Measurements from ENCODE around the gene TRIOBP.

The TRIOBP gene

DNA sequence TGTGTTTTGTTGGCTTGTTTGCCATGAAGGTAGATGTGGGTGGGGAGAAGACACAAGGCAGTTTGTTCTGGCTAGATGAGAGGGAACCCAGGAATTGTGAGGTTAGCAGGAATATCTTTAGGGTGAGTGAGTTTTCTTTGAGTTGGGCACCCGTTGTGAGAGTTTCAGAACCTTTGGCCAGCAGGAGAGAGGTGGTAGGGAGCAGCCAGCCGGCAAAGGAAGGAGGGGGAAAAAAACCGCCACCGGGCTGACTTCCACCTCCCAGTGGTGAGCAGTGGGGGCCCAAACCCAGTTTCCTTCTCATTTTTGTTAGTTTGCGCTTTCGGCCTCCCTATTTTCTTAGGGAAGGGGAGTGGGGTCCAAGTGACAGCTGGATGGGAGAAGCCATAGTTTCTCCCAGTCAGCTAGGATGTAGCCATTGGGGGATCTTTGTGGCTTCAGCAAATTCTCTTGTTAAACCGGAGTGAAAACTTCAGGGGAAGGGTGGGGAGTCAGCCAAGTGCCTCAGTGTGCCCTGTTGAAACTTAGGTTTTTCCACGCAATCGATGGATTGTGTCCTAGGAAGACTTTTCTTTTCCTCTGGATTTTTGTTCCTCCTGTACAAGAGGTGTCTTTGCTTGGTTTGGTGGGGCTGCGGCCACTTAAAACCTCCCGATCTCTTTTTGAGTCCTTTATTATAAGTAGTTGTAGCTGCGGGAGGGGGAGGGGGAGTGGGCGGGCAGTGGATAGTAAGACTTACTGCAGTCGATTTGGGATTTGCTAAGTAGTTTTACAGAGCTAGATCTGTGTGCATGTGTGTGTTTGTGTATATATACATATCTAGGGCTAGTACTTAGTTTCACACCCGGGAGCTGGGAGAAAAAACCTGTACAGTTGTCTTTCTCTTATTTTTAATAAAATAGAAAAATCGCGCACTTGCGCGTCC, 109.8 kb downstream of the TRIOBP start:
- DNase-seq (ENCODE audit: low read depth), result no peak

DNA sequence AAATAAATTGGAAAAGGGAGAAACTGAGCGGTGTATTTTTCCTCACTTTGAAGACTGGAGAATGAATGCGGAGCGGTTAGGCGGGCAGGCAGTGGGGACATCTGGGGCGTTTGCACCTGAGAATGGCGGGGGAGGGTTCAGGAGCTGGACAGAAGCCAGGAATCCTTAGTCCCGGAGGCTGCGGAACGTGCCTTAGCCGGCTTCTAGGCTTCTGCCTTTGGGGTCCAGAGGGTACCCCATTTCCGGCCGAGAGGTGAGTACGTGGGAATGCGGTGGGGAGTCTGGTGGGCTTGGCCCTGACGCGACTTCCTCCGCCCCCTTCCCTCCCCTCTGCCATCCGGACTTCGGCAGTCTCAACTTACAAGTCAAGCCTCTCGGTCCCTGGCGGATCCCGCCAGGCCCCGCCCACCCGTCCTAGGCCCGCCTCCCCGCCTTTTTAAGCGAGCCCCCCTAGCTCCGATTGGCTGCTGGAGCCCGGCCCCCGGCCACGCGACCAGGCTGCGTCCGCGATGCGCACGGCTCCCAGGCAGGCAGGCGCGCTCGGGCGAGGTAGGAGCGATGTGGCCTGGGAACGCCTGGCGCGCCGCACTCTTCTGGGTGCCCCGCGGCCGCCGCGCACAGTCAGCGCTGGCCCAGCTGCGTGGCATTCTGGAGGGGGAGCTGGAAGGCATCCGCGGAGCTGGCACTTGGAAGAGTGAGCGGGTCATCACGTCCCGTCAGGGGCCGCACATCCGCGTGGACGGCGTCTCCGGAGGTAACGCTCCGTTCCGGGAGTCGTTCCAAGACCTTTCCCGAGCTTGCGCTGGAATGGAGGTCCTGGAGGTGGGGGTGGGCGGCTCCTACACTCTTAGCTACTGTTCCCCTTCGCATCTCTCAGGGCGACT, 110.8 kb downstream of the TRIOBP start, which contains the start of gene GCAT:
Gene GCAT (plus strand): TSS at position 525 of the 884 bp plus-strand sequence. CDS start 34 bp downstream, at position 559.
- peak; percentile 80 for DNase-seq (ENCODE audit: low read depth)

DNA sequence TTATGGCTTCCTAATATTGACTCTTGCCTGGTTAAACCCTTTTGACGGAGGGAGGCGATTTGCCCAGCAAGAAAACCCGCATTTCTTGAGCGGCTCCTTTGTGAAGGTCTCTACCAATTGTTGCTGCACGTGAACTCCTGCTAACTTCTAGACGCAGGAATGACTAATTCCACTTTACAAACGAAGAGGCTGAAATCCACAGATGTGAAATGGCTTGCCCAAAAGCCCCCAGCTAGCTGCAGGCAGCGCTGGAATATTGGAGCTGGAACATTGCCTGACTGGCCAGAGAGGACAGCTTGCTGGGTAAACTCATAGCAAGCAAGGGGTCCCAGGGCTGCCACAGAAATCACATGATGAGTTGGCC, 111.4 kb downstream of the TRIOBP start:
- no peak for DNase-seq (ENCODE audit: low read depth)

DNA sequence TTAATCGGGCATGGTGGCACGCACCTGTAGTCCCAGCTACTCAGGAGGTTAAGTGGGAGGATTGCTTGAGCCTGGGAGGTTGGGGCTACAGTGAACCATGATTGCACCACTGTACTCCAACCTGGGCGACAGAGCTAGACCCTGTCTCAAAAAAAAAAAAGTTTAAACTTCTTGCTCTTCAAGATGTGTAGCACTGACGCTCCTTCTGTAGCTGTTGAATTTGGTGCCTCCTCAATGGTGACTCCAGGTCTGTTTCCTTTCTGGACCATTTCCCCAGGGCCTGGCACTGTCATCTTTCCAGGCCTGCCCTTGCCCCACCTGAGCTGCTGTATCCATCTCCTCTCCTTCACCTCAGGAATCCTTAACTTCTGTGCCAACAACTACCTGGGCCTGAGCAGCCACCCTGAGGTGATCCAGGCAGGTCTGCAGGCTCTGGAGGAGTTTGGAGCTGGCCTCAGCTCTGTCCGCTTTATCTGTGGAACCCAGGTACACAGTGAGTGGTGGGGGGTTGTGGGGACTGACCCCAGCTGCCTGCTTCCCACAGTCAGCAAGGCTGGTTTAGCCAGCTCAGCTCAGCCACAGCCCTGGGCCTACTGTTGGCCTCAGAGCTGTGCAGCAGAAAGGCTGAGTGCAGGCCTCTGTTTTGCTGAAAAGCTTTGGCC, 113.0 kb downstream of the TRIOBP start:
- no peak for DNase-seq (ENCODE audit: low read depth)

DNA sequence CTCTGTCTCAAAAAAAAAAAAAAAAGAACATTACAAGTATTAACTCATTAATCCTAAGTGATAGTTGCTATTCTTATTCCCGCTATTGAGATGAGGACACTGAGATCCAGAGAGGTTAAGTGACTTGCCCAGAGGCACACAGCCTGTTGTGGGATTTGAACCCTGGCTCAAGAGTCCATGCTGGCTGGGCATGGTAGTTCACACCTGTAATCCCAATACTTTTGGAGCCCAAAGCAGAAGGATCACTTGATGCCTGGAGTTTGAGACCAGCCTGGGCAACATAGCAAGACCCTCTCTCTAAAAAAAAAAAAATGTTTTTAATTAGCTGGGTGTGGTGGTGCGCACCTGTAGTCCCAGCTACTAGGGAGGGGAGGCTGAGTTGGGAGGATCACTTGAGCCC, 115.0 kb downstream of the TRIOBP start:
- DNase-seq (ENCODE audit: low read depth), result no peak

DNA sequence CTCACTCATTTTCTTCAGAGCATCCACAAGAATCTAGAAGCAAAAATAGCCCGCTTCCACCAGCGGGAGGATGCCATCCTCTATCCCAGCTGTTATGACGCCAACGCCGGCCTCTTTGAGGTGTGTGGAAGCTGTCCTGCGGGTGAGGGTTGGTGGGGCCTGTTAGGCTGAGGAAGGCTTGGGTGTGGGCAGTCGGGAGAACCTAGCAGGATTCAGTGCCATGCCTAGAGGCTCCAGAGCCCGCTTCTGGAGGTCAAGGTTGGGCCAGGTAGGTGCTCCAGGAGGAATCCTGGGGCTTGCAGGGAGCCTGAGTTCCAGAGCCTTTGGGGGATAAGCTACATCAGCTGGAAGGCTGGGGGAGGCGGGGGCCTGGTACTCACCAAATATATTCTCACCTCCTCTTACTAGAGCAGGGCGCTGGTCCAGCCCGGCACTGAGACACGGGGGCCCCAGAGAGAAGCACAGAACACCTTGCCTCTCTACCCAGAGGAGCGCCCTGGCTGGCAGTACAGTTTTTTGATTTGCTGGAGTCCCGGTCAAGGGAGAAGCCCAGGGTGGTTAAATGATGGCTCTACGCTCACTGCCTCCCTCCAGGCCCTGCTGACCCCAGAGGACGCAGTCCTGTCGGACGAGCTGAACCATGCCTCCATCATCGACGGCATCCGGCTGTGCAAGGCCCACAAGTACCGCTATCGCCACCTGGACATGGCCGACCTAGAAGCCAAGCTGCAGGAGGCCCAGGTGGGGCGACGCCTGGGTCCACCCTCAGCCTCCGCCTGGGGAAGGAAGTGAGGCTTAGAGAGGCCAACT, 116.2 kb downstream of the TRIOBP start:
- no peak for DNase-seq (ENCODE audit: low read depth)

DNA sequence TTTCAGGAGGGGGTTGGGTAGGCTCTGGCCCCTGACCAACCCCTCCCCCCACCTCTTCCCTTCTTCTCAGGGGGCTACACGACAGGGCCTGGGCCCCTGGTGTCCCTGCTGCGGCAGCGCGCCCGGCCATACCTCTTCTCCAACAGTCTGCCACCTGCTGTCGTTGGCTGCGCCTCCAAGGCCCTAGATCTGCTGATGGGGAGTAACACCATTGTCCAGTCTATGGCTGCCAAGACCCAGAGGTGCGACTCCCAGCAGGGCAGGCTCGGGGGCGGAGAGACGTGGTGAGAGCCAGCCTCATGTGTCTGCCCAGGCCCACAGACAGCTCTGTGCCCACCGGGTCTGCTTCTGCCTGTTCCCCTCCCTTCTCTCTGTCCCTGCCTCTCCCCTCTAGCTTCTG, 118.7 kb downstream of the TRIOBP start:
- no peak for DNase-seq (ENCODE audit: low read depth)

DNA sequence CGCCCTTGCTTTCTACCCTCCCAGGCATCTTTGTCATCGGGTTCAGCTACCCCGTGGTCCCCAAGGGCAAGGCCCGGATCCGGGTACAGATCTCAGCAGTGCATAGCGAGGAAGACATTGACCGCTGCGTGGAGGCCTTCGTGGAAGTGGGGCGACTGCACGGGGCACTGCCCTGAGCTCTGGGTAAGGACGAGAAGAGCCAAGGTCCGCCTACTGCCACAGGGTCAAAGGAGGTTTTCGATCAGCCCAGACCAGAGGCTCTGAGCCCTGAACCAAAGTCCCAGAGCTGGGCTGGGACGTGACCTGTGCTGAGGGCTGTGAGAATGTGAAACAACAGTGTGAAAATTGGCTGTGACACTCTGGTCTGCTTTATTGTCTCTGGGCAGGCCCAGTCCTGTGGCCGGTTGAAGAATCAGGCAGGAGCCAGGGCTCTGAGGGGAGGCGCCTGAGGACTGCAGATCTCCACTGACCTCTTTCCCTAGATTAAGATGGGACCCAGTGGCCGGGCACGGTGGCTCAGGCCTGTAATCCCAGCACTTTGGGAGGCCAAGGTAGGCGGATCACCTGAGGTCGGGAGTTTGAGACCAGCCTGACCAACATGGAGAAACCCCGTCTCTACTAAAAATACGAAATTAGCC, 119.8 kb downstream of the TRIOBP start:
- no peak for DNase-seq (ENCODE audit: low read depth)

DNA sequence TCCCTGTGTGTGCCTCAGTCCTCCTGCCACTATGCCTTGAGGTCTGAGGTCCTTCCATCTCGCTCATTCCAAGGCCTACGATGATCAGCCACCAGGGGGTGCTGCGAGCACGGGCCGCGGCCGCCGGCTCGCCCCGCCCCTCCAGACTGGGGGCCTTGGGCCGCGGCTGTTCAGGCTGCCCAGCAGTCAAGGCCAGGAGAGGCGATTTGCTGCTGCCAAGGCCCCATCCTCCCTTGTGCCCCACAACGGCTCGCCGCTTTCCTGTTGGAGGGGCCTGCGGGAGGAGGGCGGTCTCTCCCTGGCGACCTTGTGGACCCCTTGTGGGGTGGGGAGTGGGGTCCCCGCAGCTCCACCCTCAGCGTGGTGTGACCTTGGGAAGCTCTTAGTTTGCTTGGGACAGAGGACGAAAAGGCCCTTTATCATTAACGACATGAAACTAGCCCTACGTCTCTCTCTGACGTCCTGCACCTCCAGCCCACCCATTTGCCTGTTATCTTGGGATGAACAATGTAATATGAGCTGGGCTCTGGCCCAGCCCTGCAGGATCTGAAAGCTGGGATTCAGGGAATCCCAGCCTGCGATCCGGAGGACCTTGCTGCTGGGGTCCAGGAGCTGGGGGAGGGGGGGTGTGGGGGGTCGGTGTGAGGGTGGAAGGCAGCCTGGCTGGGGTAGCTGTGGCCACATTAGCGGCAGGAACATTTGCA, 121.0 kb downstream of the TRIOBP start:
- no peak for DNase-seq (ENCODE audit: low read depth)

DNA sequence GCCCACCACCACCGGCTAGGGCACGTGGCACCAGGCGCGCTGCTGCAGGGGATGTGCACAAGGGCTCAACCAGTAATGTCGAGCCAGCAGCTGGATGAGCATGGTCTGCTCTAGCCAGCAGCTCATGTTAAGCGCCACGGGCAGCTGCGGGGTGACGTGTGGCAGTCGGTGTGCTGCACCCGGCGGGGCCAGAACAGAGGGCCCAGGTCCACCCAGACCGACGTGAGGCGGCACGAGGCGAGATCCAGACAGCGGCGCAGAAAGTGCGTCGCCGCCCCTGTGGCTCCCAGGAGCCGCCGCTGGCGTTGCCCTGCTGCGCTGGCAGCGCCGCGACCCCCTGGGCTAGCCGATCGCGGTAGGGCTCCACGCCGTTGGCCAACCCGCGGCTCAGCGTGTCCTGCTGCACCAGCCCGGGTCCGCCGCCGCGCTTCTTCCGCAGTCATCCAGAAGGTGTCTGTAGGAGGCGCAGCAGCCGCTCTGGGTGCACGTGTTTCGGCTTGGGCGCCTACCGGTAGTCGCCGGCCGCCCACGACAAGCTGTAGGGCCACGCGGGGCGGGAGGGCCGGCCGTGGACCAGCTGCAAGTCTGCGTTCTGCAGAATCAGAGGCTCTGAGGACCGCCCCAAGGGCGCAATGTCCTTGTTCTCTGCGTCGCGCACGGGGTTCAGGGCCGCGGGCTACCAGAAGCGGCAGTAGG, 121.7 kb downstream of the TRIOBP start:
- no peak for DNase-seq (ENCODE audit: low read depth)

DNA sequence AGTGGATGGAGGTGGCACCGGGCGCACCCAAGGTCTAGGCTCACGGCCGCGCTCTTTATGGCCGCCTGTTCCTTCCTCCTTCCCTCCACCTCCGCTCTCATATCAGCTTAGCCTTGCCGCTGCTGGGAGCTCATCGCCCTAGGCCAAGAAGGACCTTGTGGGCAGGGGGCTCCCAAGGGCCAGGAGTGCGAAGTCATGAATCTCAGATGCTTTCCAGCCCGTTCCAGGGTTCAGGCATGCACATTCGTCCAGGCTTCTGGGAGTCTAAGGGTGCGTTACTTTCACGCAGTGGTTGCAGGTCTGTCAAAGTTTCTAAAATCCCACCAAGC, 122.2 kb downstream of the TRIOBP start:
- no peak for DNase-seq (ENCODE audit: low read depth)

DNA sequence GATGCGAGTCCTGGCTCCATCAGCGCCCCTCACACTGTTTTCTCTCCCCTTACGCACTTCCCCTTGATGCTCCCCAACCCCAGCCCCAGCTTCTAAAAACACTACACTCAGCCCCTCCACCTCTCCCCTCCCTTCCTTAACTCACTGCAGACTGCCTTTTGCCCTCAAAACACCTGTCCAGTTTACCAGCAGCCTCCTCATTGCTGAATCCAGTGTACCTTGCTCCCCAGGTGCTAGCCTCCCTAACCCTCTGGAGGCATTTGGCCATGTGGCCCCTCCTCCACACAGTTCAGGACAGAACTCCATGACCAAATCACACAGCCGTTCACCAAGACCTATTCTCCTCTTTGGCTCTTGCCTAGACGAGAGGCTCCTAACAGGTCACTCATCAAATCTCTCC, 123.5 kb downstream of the TRIOBP start:
- DNase-seq (ENCODE audit: low read depth), result no peak

DNA sequence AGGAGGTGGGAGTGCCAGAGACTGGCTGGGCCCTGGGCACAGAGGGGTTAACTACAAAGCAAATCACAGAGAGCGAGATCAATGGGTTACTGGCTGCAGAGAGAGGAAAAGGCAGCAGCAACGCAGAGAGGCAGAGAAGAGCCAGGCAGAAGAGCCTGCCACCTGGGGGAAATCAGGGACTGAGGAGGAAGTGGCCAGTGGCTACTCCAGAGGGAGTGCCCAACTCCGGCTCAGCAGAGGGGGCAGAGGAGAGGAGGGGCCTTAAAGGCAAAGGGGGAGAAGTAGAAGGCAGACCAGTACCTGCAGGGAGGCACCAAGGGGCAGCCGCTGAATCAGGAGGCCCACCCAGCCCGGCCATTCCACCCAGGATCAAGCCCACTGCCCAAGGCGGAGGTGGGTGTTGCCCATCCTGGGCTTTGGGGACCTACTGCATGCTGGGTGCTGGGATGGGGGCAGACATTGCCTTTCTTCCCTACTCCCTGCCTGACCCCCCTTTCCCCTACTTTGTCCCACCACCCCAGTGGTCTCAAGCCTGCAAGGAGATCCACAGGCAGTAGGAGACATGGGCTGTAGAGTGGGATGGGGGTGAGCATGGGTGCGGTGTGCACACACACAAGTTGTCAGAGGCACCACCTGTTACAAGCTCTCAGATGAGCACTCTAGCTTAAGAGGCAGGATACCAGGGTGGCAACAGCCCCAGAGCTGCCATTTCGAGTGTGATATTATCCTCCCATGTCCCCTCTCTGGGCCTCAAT, 125.4 kb downstream of the TRIOBP start:
- no peak for DNase-seq (ENCODE audit: low read depth)

DNA sequence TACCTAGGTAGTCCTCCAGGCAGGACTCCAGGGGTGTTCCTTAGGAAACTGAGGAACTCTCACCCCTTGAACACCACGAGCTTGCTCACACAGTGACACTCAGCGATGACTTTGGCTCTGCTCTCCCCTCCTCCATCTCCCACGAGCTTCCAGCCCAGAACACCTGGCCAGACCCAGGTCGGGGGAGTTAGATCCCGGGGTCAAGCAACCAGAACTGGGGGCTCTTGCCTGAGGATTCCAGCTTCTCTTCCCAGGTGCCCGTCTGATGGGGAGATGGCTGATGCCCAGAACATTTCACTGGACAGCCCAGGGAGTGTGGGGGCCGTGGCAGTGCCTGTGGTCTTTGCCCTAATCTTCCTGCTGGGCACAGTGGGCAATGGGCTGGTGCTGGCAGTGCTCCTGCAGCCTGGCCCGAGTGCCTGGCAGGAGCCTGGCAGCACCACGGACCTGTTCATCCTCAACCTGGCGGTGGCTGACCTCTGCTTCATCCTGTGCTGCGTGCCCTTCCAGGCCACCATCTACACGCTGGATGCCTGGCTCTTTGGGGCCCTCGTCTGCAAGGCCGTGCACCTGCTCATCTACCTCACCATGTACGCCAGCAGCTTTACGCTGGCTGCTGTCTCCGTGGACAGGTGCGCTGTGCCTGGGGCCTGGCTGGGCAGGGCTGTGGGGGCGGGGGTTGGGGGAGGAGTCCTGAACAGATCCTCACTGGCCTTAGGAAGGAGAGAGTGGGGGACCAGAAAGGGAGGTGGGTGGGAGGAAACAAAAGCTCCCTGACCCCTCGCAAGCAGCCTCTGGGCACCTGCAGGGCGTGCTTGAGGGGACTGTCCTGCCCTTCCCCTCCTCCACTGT, 126.5 kb downstream of the TRIOBP start, which contains the start of gene GALR3:
Gene GALR3 (plus strand): TSS at position 249 of the 852 bp plus-strand sequence. CDS start 25 bp downstream, at position 274.
- no peak for DNase-seq (ENCODE audit: low read depth)

DNA sequence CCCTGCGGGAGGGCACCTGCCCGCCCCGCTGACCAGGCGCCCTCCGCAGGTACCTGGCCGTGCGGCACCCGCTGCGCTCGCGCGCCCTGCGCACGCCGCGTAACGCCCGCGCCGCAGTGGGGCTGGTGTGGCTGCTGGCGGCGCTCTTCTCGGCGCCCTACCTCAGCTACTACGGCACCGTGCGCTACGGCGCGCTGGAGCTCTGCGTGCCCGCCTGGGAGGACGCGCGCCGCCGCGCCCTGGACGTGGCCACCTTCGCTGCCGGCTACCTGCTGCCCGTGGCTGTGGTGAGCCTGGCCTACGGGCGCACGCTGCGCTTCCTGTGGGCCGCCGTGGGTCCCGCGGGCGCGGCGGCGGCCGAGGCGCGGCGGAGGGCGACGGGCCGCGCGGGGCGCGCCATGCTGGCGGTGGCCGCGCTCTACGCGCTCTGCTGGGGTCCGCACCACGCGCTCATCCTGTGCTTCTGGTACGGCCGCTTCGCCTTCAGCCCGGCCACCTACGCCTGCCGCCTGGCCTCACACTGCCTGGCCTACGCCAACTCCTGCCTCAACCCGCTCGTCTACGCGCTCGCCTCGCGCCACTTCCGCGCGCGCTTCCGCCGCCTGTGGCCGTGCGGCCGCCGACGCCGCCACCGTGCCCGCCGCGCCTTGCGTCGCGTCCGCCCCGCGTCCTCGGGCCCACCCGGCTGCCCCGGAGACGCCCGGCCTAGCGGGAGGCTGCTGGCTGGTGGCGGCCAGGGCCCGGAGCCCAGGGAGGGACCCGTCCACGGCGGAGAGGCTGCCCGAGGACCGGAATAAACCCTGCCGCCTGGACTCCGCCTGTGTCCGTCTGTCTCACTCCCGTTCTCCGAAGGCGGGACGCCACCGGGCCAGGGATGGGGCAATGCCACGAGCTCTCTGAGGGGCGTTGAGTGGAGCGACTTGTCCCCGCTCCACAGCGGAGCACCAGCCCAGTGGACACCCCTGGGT, 128.1 kb downstream of the TRIOBP start:
- DNase-seq (ENCODE audit: low read depth), result no peak
